Activated gamma-delta T cell treated with anti-CD3 and anti-CD28 coated beads, Interleukin-2, amount 50 U/mL, for 16 hours (primary cell): Measurements from ENCODE around the gene CCDC78.
"Not testable (repeated sequence)": the region's sequence is repeated elsewhere in the genome, so short reads cannot be mapped to it uniquely, and the experiment has no call there.

Experiments used
- DNase-seq: peaks from one replicate; pipeline ENCODE4 v3.0.0-alpha.2; 2020; ENCODE audit warnings: low read depth

The CCDC78 gene

GRCh38 chr16:760545-761343 lies 34.5 kb upstream of the CCDC78 start, which contains the start of gene MSLN:
TSS of gene MSLN (plus strand) at chr16:760734. CDS start at chr16:762681, 1,947 bp downstream.
- no peak for DNase-seq

GRCh38 chr16:760065-760464 lies 33.8 kb upstream of the CCDC78 start:
- no peak for DNase-seq

GRCh38 chr16:759110-759910 lies 33.1 kb upstream of the CCDC78 start:
- DNase-seq = no peak

GRCh38 chr16:756428-756827 lies 30.2 kb upstream of the CCDC78 start:
- DNase-seq = no peak

- no peak for DNase-seq
These were observed 28.4 kb upstream of the CCDC78 start for GRCh38 chr16:754656-755055.

GRCh38 chr16:754121-754607 lies 27.9 kb upstream of the CCDC78 start:
- not testable (repeated sequence) for DNase-seq

- DNase-seq = no peak
These were observed 25.7 kb upstream of the CCDC78 start for GRCh38 chr16:752007-752312.

GRCh38 chr16:751152-752006 lies 25.1 kb upstream of the CCDC78 start:
- DNase-seq = no peak

GRCh38 chr16:750485-750884 lies 24.2 kb upstream of the CCDC78 start:
- no peak for DNase-seq

- DNase-seq = no peak
These were observed 22.8 kb upstream of the CCDC78 start for GRCh38 chr16:749010-749409.

- DNase-seq = no peak
These were observed 21.9 kb upstream of the CCDC78 start for GRCh38 chr16:747978-748746.

GRCh38 chr16:746637-747036 lies 20.4 kb upstream of the CCDC78 start:
- DNase-seq = no peak

- no peak for DNase-seq
These were observed 19.5 kb upstream of the CCDC78 start for GRCh38 chr16:745739-746138.

GRCh38 chr16:743794-744500 lies 17.7 kb upstream of the CCDC78 start:
- DNase-seq = no peak

- DNase-seq = not testable (repeated sequence)
These were observed 16.7 kb upstream of the CCDC78 start for GRCh38 chr16:742894-743293.

- no peak for DNase-seq
These were observed 15.9 kb upstream of the CCDC78 start for GRCh38 chr16:741986-742629.

- DNase-seq = peak; percentile 83
These were observed 14.7 kb upstream of the CCDC78 start, which contains the start of gene CIAO3 for GRCh38 chr16:740764-741505. TSS of gene CIAO3 (minus strand) at chr16:740997. CDS start at chr16:740985, 12 bp downstream.

GRCh38 chr16:740459-740763 lies 14.2 kb upstream of the CCDC78 start:
- no peak for DNase-seq

GRCh38 chr16:739560-740458 lies 13.6 kb upstream of the CCDC78 start:
- no peak for DNase-seq
